HG03342 (cell line): Measurements from ENCODE around the gene RFX4.
"Not testable (repeated sequence)": the region's sequence is repeated elsewhere in the genome, so short reads cannot be mapped to it uniquely, and the experiment has no call there.

Source experiments
- ATAC-seq: cut with Tn5 transposase; IDR thresholded peaks from one replicate; pipeline ENCODE4 v1.9.1; 2021; ENCODE audit warnings: mild to moderate bottlenecking, moderate library complexity; ENCODE audit not compliant: unreplicated experiment

The RFX4 gene

GRCh38 chr12:106724116-106724515 is 141.3 kb downstream of the RFX4 start:
- ATAC-seq = no peak

- no peak for ATAC-seq
Observed at GRCh38 chr12:106724934-106725333, 142.1 kb downstream of the RFX4 start.

GRCh38 chr12:106726603-106727202 is 143.9 kb downstream of the RFX4 start:
- not testable (repeated sequence) for ATAC-seq

GRCh38 chr12:106729611-106730010 is 146.8 kb downstream of the RFX4 start:
- ATAC-seq = no peak

GRCh38 chr12:106732890-106733289 is 150.1 kb downstream of the RFX4 start:
- ATAC-seq = no peak

GRCh38 chr12:106733660-106734059 is 150.9 kb downstream of the RFX4 start:
- ATAC-seq = no peak

- ATAC-seq = no peak
Observed at GRCh38 chr12:106736051-106736957, 153.5 kb downstream of the RFX4 start.

- ATAC-seq = no peak
Observed at GRCh38 chr12:106739318-106739717, 156.5 kb downstream of the RFX4 start.

- no peak for ATAC-seq
Observed at GRCh38 chr12:106739815-106740530, 157.2 kb downstream of the RFX4 start.

- ATAC-seq = no peak
Observed at GRCh38 chr12:106740818-106741217, 158.0 kb downstream of the RFX4 start.

- no peak for ATAC-seq
Observed at GRCh38 chr12:106741247-106741646, 158.4 kb downstream of the RFX4 start.

GRCh38 chr12:106743270-106743988 is 160.6 kb downstream of the RFX4 start:
- ATAC-seq = no peak

- ATAC-seq = no peak
Observed at GRCh38 chr12:106744600-106744999, 161.8 kb downstream of the RFX4 start.

GRCh38 chr12:106745181-106745745 is 162.5 kb downstream of the RFX4 start:
- no peak for ATAC-seq

- ATAC-seq = no peak
Observed at GRCh38 chr12:106747973-106748436, 165.2 kb downstream of the RFX4 start.

GRCh38 chr12:106750524-106750923 is 167.7 kb downstream of the RFX4 start:
- no peak for ATAC-seq

- ATAC-seq = peak; percentile 99
Observed at GRCh38 chr12:106753526-106753925, 170.7 kb downstream of the RFX4 start.

- no peak for ATAC-seq
Observed at GRCh38 chr12:106754331-106754730, 171.5 kb downstream of the RFX4 start.

GRCh38 chr12:106757623-106758348 is 175.0 kb downstream of the RFX4 start:
- no peak for ATAC-seq
